ENCODE data around the gene SLC16A14.

DNA sequence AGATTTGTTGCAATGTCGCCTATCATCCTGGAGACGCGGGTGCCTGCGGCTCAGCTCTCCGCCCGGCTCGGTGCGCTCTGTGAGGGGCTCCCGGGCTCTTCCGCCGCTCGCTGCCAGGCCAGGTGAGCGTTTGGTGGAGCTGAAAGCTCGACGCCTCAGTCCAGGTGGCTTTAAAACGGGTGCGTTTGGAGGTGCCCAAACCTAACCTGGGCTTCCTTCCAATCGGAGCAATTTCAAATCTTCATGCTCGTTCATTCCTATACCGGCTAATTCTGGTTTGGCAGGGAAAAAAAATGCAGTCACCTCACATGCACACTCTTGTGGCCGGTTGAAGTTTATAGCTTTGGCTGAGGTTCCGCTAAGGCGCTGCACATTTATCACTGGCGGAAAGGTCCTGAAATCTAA, at the start of gene SLC16A14:
- TF ChIP-seq, protein P1, sequence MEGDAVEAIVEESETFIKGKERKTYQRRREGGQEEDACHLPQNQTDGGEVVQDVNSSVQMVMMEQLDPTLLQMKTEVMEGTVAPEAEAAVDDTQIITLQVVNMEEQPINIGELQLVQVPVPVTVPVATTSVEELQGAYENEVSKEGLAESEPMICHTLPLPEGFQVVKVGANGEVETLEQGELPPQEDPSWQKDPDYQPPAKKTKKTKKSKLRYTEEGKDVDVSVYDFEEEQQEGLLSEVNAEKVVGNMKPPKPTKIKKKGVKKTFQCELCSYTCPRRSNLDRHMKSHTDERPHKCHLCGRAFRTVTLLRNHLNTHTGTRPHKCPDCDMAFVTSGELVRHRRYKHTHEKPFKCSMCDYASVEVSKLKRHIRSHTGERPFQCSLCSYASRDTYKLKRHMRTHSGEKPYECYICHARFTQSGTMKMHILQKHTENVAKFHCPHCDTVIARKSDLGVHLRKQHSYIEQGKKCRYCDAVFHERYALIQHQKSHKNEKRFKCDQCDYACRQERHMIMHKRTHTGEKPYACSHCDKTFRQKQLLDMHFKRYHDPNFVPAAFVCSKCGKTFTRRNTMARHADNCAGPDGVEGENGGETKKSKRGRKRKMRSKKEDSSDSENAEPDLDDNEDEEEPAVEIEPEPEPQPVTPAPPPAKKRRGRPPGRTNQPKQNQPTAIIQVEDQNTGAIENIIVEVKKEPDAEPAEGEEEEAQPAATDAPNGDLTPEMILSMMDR (conservative IDR thresholded peaks at IDR 0.05; ENCODE audit: low read depth, low read length): peak; percentile 47
- TF ChIP-seq EZH2 (IDR thresholded peaks at IDR 0.05; ENCODE audit: low read length, unreplicated experiment) (no peak), EZH2phosphoT487 (IDR thresholded peaks at IDR 0.05; ENCODE audit: borderline replicate concordance, low read length) (no peak)
